Posterior cingulate gyrus (tissue), 11 donors: Measurements from ENCODE around the gene GPC6.
"Not testable (repeated sequence)": the region's sequence is repeated elsewhere in the genome, so short reads cannot be mapped to it uniquely, and the experiment has no call there.

Source experiments
- DNase-seq, 10 donors: peaks; one replicate each; pipeline versions ENCODE4 v3.0.0 to v3.0.0-alpha.2; 2020 to 2021; ENCODE audit warnings: mixed read lengths in 3 of 10
- intact Hi-C: fragments of 100-400 bp; cut with DNase I; formaldehyde crosslinking; loops from one replicate; pipeline ENCODE4 v1.15.1; 2023

Gene GPC6

GRCh38 chr13:93309886-93310523 is 83.4 kb downstream of the GPC6 start:
- intact Hi-C loops, result no loop called here

DNA sequence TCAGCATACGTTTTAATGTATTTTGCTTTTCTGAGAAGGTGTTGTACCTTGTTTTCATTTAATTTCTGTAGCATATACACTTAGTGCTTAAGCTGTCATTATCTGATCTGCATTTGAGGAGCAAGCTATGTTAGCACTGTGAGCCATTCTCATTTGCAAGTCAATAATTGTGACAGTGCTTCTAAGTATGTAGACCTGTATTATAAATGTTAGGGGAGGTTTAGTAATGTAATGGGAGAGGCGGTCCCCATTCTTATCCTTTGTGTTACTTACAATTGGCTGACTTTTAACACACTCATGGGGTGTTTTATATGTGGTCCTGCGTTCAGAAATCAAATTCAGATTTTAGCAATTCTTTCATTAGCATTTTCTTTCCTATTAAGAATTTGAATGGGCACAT is 90.2 kb downstream of the GPC6 start:
- DNase-seq, result no peak
- intact Hi-C loops, result no loop called here

More at GRCh38 chr13:93309886-93310523, 83.4 kb downstream of the GPC6 start:
- no peak for DNase-seq

GRCh38 chr13:93318534-93319254 is 92.1 kb downstream of the GPC6 start:
- no peak for DNase-seq
- intact Hi-C loops, result no loop called here

GRCh38 chr13:93320942-93321341 is 94.3 kb downstream of the GPC6 start:
- intact Hi-C loops, result no loop called here
- no peak for DNase-seq

- intact Hi-C loops, result not testable (repeated sequence)
These were observed 97.3 kb downstream of the GPC6 start for GRCh38 chr13:93323880-93324279.

GRCh38 chr13:93325303-93326233 is 99.0 kb downstream of the GPC6 start:
- DNase-seq, result no peak
- intact Hi-C loops, result no loop called here

More at GRCh38 chr13:93323880-93324279, 97.3 kb downstream of the GPC6 start:
- not testable (repeated sequence) for DNase-seq

DNA sequence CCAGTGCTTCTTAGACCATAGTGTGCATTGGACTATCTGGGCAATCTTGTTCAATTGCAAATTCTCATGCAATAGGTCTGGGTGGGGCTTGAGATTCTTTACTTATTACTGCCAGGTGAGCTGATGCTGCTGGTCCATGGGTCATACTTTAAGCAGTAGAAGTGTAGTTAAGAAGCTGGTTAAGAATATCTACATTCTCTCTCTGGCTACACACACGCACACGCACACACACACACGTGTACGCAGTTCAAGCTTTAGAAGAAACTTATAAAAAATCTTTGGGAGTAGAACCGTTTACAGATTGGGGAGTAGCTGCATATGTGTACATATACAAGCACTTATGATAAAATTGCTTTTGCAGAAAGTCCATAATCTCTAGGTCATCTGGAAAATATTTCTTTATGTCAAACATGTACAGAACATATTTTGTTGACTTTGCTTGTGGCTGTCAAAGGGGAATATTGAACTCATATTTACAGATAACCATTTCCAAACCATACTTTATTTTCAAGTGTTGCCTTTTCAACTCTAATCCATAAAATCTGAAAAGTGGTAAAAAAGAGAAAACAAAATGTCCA is 99.7 kb downstream of the GPC6 start:
- DNase-seq, result no peak
- intact Hi-C loops, result no loop called here

- intact Hi-C loops, result no loop called here
- no peak for DNase-seq
These were observed 102.3 kb downstream of the GPC6 start for GRCh38 chr13:93328943-93329342.

DNA sequence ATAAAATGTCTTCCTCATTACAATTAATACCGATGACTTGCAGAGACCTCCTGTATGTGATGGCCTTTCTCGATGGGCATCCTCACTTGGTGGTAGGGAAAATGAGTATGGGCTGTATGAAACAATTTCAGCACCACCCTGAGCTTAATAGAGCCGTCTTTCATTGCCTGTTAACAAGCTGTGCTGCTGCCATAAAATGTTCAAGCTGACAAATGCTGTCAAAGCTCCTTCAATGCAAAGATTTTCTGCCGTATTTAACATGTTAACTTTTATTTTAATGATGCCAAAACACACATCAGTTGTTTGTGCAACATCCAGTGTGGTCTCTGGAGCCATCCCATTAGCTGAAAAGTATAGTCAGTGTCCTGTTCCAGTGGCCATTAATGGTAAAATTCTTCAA is 110.1 kb downstream of the GPC6 start:
- intact Hi-C loops, result no loop called here
- DNase-seq, result no peak

- intact Hi-C loops, result no loop called here
- DNase-seq, result no peak
These were observed 111.4 kb downstream of the GPC6 start for GRCh38 chr13:93338030-93338429.

- no peak for DNase-seq
- intact Hi-C loops, result no loop called here
These were observed 112.3 kb downstream of the GPC6 start for GRCh38 chr13:93338906-93339305.

- no peak for DNase-seq
- intact Hi-C loops, result no loop called here
These were observed 112.9 kb downstream of the GPC6 start for GRCh38 chr13:93339550-93339949.

- intact Hi-C loops, result no loop called here
- DNase-seq, result no peak
These were observed 114.9 kb downstream of the GPC6 start for GRCh38 chr13:93341517-93341916.

GRCh38 chr13:93343097-93343496 is 116.5 kb downstream of the GPC6 start:
- intact Hi-C loops, result no loop called here
- peak in 2 of 10 donors; percentile 4 to 70 for DNase-seq

- no peak for DNase-seq
- intact Hi-C loops, result no loop called here
These were observed 117.6 kb downstream of the GPC6 start for GRCh38 chr13:93344048-93344705.

DNA sequence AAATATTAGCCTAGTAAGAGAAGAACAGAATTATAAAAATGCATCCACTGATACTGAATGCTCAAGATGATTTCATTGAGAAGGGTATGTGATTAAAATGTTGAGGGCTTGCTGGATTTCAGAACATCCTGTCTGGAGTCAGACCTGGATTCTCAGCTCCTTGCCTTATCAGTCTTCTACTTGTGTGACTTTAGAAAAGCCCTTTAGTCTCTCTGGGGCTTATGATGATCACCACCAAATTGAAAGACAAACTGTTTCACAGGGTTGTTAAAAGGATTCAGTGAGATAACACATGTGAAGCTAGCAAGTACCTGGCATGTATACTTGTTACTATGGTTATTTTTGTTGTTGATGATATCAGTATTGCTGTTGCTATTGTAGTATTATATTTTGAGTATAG is 118.4 kb downstream of the GPC6 start:
- intact Hi-C loops, result no loop called here
- DNase-seq, result no peak

DNA sequence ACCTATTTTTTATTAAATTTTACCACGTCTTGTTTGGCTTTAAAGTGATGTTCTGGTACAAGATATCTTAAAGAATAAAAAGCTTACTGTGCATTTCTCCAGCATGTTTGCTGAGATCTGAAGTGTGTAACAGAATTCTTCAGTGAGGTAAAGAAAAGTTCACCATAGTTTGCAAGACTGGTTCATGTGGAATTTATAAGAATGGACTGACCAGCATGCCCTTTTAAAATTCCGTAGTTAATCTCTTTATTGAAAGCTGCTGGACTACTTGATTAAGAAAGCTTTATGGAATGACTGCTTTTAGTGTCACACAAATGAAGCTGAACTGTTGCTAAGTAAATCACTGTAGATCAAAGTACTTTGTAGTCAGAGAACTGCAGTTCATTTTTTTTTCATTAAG is 119.2 kb downstream of the GPC6 start:
- DNase-seq, result no peak

DNA sequence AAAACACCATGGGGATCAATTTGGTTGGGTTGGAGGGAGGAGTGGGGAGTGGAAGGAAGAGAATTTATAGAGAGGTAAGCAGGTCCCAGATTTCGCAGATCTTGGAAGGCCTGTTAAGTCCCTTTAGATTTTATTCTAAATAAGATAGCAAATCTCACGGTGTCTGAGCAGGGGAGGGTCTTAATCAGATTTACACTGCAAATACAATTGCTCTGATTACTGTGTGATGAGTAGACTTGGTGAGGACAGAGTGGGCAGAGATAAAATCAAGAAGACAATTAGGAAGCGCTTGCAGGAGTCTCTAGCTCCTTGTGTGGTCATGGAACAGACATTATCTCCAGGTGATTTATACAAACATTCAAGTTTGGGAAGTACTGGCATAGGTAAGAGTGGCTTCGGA is 126.0 kb downstream of the GPC6 start:
- no peak for DNase-seq
- intact Hi-C loops, result no loop called here

More for the DNA sequence above, 119.2 kb downstream of the GPC6 start:
- intact Hi-C loops, result no loop called here

DNA sequence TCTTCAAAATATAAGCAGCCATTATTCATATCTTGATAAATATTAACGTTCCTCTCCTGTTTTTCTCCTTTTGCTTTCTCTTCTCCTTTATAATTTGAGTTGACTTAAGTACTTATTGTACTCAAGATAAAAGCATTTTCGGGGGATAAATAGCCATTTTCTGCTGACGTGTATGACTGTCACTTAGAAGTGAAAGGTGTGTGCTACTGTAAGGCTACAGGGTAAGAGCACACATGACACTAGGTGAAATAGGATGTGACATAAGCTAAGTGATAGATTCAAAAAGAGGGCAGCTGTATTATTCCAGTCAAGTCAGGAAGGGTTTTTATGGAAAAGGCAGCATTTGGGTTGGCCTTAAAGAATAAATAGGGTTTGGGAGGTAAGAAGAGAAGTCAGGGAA is 128.5 kb downstream of the GPC6 start:
- intact Hi-C loops, result no loop called here
- DNase-seq, result no peak

- no peak for DNase-seq
- intact Hi-C loops, result no loop called here
These were observed 129.9 kb downstream of the GPC6 start for GRCh38 chr13:93356469-93356868.
